Psoas muscle (tissue), 8 donors: ENCODE data around the gene LRP5. TPM values are rescaled to one million over a fixed set of nuclear protein-coding genes. Genes with fewer than 3 reads are reported as not detected.
"Not testable (repeated sequence)": the region's sequence is repeated elsewhere in the genome, so short reads cannot be mapped to it uniquely, and the experiment has no call there.

Experiments used
- ATAC-seq, 4 donors: fragments of 200-7000 bp; cut with Tn5 transposase; one replicate each; pipeline ENCODE4 v1.9.1; 2020; ENCODE audit warnings: moderate library complexity in 3 of 4, mild to moderate bottlenecking in 2 of 4
- DNase-seq, 2 donors: peaks; one replicate each; pipeline ENCODE4 v3.0.0-alpha.2; 2020
- H3K27ac ChIP-seq: fragments of 200-600 bp; one replicate; pipeline ENCODE4 v1.8.0; 2022
- H3K27me3 ChIP-seq, 3 donors: fragments of 200-600 bp in 1 of 3; one replicate each; pipeline versions ENCODE4 v1.6.1 to v1.8.0; 2013 to 2022; ENCODE audit warnings: low read length in 2 of 3, mild to moderate bottlenecking in 2 of 3, moderate library complexity in 1 of 3; ENCODE audit not compliant: insufficient read depth in 3 of 3
- H3K36me3 ChIP-seq, 2 donors: fragments of 200-600 bp in 1 of 2; one replicate each; pipeline versions ENCODE4 v1.6.1 to v1.8.0; 2013 to 2022; ENCODE audit warnings: low read depth in 1 of 2, mild to moderate bottlenecking in 1 of 2, moderate library complexity in 1 of 2; ENCODE audit not compliant: insufficient read depth in 1 of 2
- H3K4me1 ChIP-seq: fragments of 200-600 bp; one replicate; pipeline ENCODE4 v1.8.0; 2022
- H3K4me3 ChIP-seq: fragments of 200-600 bp; one replicate; pipeline ENCODE4 v1.8.0; 2022; ENCODE audit warnings: mild to moderate bottlenecking
- H3K9me3 ChIP-seq: fragments of 200-600 bp; one replicate; pipeline ENCODE4 v1.8.0; 2022
- WGBS, 3 donors: extraction: QIAGEN DNeasy Blood & Tissue Kit; methylation state at CpG; one replicate each; pipeline versions ENCODE4 v1.1.6 to v1.1.7; 2013; 5-methylcytosine and 5-hydroxymethylcytosine counted together
- intact Hi-C, 2 donors: fragments of 100-400 bp; cut with DNase I; formaldehyde crosslinking; loops; one replicate each; pipeline versions ENCODE4 v1.11.0 to v1.14.2; 2022
- polyA plus RNA-seq, 3 donors: library from polyadenylated mRNA; stranded (reverse); fragments of 200-250 nt; gene quantifications; one replicate each; pipeline ENCODE4 v1.2.3, GENCODE V29; 2013
- total RNA-seq, 4 donors: library from RNA; stranded (reverse); fragmentation: NEBNext Ultra II Directional in 2 of 4; extraction: Animal tissue kit (Norgen Biotek cat#: 25700) in 2 of 4; gene quantifications; one replicate each; pipeline versions ENCODE4 v1.2.1 to v1.2.4, GENCODE V29; 2021 to 2023
- TF ChIP-seq, protein P1 (sequence below): fragments of 200-600 bp; IDR thresholded peaks from one replicate; pipeline ENCODE4 v1.8.0; 2022; ENCODE audit warnings: antibody characterized with exemption
- donor health status: healthy with polysubstance abuse.
- donor health status: DM: no; HTN: no; CAD: no; lungs with moderate emphysema.
- donor health status: Bipolar disorder and iron deficiency.
- donor health status: healthy.
- donor health status: DM: yes; HTN: yes; CAD: no.
- donor health status: DM: no; HTN: no; CAD: no.
- donor health status: DM: no; HTN: no; CAD: no.
- donor health status: DM: yes; HTN: yes; CAD: no.

LRP5 gene
- total and polyA plus RNA-seq, 7 donors: 5.3 to 19.2 (median 16.7) TPM

DNA sequence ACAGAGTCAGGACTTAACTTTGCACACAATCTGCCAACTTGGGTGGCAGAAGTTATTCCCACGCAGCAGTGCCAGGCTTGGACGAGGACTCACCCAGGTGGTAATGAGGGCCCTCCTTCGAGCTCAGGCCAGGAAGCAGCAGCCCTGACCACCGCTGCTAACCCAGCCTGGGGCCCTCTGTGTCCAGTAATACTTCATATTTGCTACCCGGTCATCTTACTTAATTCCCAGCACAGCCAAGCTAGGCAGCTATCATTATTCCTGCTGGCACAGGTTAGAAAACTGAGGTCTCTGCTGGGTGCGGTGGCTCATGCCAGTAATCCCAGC lies 15.4 kb upstream of the LRP5 start:
- no peak overlapping the region for H3K4me3 ChIP-seq
- TF ChIP-seq, protein P1, sequence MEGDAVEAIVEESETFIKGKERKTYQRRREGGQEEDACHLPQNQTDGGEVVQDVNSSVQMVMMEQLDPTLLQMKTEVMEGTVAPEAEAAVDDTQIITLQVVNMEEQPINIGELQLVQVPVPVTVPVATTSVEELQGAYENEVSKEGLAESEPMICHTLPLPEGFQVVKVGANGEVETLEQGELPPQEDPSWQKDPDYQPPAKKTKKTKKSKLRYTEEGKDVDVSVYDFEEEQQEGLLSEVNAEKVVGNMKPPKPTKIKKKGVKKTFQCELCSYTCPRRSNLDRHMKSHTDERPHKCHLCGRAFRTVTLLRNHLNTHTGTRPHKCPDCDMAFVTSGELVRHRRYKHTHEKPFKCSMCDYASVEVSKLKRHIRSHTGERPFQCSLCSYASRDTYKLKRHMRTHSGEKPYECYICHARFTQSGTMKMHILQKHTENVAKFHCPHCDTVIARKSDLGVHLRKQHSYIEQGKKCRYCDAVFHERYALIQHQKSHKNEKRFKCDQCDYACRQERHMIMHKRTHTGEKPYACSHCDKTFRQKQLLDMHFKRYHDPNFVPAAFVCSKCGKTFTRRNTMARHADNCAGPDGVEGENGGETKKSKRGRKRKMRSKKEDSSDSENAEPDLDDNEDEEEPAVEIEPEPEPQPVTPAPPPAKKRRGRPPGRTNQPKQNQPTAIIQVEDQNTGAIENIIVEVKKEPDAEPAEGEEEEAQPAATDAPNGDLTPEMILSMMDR: no peak
- intact Hi-C loops: loop anchor here (1.0 to 2.0 kb wide), 2 partner anchors 40 kb away; no protein-coding TSS in a partner anchor
- peaks cover 6% of the 10 kb centered on the region for H3K4me1 ChIP-seq
- no peak overlapping the region for H3K27ac ChIP-seq
- DNase-seq (no peak), ATAC-seq (no peak)
- H3K27me3 ChIP-seq: no peaks in the 10 kb centered on the region
- no peaks in the 10 kb centered on the region for H3K9me3 ChIP-seq
- H3K36me3 ChIP-seq: no peaks in the 10 kb centered on the region
- WGBS, 3 donors: 64 to 86% (median 64%) methylated on average over 6 of the region's 6 CpGs

DNA sequence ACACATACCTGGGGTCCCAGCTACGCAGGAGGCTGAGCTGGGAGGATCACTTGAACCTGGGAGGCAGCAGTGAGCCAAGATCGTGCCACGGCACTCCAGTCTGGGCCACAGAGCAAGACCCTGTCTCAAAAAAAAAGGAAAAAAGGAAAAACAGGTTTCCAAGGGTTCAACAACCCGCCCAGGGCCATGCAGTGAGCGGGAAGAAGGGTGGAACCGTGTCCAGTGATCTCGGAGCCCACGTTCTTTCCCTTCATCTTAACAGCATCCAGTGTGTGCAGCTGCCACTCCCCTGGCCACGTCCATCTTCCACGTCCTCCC lies 14.9 kb upstream of the LRP5 start:
- no peaks in the 10 kb centered on the region for H3K36me3 ChIP-seq
- 31 to 35% (median 31%) methylated on average over 10 of the region's 10 CpGs for WGBS, 3 donors
- ATAC-seq: peak in 1 of 4 donors; percentile 4
- H3K4me3 ChIP-seq: no peak overlapping the region
- intact Hi-C loops: loop anchor here (1.0 to 2.0 kb wide), 2 partner anchors 40 to 41 kb away; no protein-coding TSS in a partner anchor
- no peaks in the 10 kb centered on the region for H3K9me3 ChIP-seq
- H3K4me1 ChIP-seq: peaks cover 6% of the 10 kb centered on the region
- H3K27ac ChIP-seq: no peak overlapping the region
- no peaks in the 10 kb centered on the region for H3K27me3 ChIP-seq
- TF ChIP-seq, protein P1: no peak
- no peak for DNase-seq

DNA sequence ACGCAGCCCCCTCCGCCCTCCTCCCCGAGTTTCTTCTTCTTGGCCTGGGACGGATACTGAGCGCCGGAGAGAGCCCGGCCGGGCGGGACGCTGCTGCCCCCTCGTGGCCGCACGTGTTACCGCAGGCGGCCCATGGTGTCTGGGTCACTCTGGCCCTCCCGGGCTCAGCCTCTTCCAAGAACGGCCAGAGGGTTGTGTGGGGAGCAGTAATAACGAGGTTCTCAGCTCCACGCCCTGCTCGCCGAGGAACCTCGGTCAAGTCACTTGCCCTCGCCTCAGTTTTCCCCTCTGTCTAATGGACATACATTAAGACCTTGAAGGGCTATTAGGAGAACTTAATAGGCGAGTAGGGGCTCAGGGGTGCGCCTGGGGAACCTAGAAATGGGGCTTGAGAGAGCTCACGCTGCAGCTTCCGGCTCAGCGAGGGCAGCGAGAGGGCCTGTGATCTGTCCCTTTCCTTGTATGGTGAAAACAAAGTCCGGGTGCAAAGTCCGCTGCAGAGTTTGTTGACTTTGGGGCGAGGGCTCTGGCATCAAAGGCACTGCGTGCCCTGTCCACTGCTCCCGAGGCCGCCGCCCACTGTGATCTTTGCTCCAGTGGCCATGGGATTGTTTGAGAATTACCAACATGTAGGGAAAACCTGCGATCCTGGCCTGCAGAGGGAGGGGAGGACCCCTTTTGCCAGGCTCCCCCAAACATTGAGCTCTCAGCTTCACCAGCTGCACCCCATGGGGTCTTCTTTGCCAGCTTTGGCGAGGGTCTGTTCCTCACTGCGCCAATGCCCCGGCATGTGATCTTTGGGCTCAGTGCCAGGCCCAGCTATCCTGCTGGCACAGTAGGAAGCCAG lies 14.4 kb upstream of the LRP5 start:
- Histone ChIP-seq H3K4me3 (no peak overlapping the region), H3K4me1 (peaks cover 6% of the 10 kb centered on the region), H3K9me3 (no peaks in the 10 kb centered on the region), H3K36me3 (no peaks in the 10 kb centered on the region), H3K27me3 (no peaks in the 10 kb centered on the region), H3K27ac (no peak overlapping the region)
- TF ChIP-seq, protein P1: peak; percentile 98
- ATAC-seq (peak; percentile 95 to 99 (median 96)), DNase-seq (peak; percentile 83 to 90)
- WGBS, 3 donors: 27 to 28% (median 28%) methylated on average over 40 of the region's 40 CpGs
- intact Hi-C loops: loop anchor here (1.0 to 2.0 kb wide), 3 partner anchors 41 to 89 kb away; no protein-coding TSS in a partner anchor

DNA sequence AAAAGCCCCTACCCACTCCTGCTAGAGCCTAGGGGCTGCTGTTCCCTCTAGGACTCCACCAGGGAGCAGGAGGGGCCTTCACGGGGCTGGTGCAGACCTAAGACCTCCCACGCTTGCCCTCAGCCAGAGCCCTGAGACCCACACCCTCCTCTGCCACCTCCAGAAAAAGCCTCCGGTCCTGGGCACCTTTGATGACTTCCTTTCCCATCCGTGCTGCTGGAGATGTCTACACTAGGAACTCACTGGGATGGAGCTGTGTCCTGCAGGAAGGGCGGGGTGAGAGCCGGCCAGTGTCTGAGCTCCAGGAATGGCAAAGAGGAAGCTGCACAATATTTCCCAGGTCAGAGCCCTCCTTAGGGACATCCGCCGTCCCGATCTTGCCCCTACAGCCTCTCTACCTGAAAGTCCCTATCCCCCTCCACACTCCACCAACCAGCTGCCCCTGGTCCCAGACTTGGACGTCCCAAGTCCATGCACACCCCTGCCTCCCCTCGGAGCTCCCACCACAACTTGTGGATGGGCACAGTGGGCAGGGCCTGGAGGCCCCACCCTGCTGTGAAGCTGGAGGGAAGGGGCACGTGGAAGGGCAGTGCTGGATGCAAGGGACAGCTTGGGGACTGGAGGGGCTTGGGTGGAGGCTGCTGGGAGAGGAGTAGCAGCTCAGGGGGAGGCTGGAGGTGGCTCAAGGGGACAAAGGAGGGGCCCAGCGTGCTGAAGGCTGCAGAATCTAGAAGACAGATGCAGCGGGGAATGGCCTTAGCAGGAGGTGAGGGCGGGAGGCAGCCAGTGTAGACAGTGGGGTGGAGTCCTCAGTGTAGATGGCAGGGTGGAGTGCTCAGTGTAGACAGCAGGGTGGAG lies 13.5 kb upstream of the LRP5 start:
- no peaks in the 10 kb centered on the region for H3K36me3 ChIP-seq
- H3K9me3 ChIP-seq: no peaks in the 10 kb centered on the region
- TF ChIP-seq, protein P1: no peak
- H3K4me3 ChIP-seq: no peak overlapping the region
- no peak overlapping the region for H3K27ac ChIP-seq
- peak in 1 of 4 donors; percentile 11 for ATAC-seq
- intact Hi-C loops: loop anchor here in 1 of 2 donors (2.0 kb wide), 1 partner anchor 90 kb away; no protein-coding TSS in a partner anchor
- WGBS, 3 donors: 63 to 73% (median 71%) methylated on average over 15 of the region's 15 CpGs
- no peaks in the 10 kb centered on the region for H3K27me3 ChIP-seq
- DNase-seq: no peak
- peaks cover 6% of the 10 kb centered on the region for H3K4me1 ChIP-seq

GRCh38 chr11:68299517-68299879 lies 12.9 kb upstream of the LRP5 start:
- intact Hi-C loops: loop anchor here in 1 of 2 donors (2.0 kb wide), 1 partner anchor 91 kb away; no protein-coding TSS in a partner anchor

More at GRCh38 chr11:68299517-68299879, 12.9 kb upstream of the LRP5 start:
- H3K9me3 ChIP-seq, ATAC-seq, H3K27ac ChIP-seq, H3K36me3 ChIP-seq, DNase-seq, H3K27me3 ChIP-seq, H3K4me1 ChIP-seq, H3K4me3 ChIP-seq: not testable (repeated sequence)
- WGBS, 3 donors: 93 to 96% (median 95%) methylated on average over 8 to 9 of the region's 9 CpGs
